ENCODE measurements around the gene DAGLB. TPM values are rescaled to one million over a fixed set of nuclear protein-coding genes. Genes with fewer than 3 reads are reported as not detected.

Gene DAGLB
- total RNA-seq, 1 donor from 2014 or later: 6.0 TPM

GRCh38 chr7:6440381-6440780 lies 7.4 kb downstream of the DAGLB start:
- Histone ChIP-seq H3K27me3 (ENCODE audit: low read depth) (no peaks in the 10 kb centered on the region), H3K27ac (replicated peaks) (no peak overlapping the region), H3K36me3 (peaks cover 34% of the 10 kb centered on the region), H3K4me3 (no peak overlapping the region), H3K4me1 (peaks cover 45% of the 10 kb centered on the region), H3K9me3 (replicated peaks) (no peaks in the 10 kb centered on the region)
- intact Hi-C loops (cut with micrococcal nuclease): no loop called here
- TF ChIP-seq, protein P1, sequence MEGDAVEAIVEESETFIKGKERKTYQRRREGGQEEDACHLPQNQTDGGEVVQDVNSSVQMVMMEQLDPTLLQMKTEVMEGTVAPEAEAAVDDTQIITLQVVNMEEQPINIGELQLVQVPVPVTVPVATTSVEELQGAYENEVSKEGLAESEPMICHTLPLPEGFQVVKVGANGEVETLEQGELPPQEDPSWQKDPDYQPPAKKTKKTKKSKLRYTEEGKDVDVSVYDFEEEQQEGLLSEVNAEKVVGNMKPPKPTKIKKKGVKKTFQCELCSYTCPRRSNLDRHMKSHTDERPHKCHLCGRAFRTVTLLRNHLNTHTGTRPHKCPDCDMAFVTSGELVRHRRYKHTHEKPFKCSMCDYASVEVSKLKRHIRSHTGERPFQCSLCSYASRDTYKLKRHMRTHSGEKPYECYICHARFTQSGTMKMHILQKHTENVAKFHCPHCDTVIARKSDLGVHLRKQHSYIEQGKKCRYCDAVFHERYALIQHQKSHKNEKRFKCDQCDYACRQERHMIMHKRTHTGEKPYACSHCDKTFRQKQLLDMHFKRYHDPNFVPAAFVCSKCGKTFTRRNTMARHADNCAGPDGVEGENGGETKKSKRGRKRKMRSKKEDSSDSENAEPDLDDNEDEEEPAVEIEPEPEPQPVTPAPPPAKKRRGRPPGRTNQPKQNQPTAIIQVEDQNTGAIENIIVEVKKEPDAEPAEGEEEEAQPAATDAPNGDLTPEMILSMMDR (IDR thresholded peaks at IDR 0.05; ENCODE audit: borderline replicate concordance): no peak
- DNase-seq: no peak

- intact Hi-C loops (cut with micrococcal nuclease): no loop called here
- TF ChIP-seq, protein P1 (IDR thresholded peaks at IDR 0.05; ENCODE audit: borderline replicate concordance): no peak
- no peak for DNase-seq
- no peak overlapping the region for H3K4me3 ChIP-seq
- H3K27me3 ChIP-seq (ENCODE audit: low read depth): no peaks in the 10 kb centered on the region
- peaks cover 45% of the 10 kb centered on the region for H3K4me1 ChIP-seq
- H3K36me3 ChIP-seq: peaks cover 24% of the 10 kb centered on the region
- H3K9me3 ChIP-seq (replicated peaks): no peaks in the 10 kb centered on the region
- peak overlapping the region; percentile 68 for H3K27ac ChIP-seq (replicated peaks)
Observed at GRCh38 chr7:6438427-6438826, 9.3 kb downstream of the DAGLB start.

GRCh38 chr7:6437251-6437650 lies 10.5 kb downstream of the DAGLB start:
- no peak for DNase-seq
- Histone ChIP-seq H3K27me3 (ENCODE audit: low read depth) (no peaks in the 10 kb centered on the region), H3K27ac (replicated peaks) (peak overlapping the region; percentile 68), H3K4me1 (peaks cover 45% of the 10 kb centered on the region), H3K36me3 (peaks cover 23% of the 10 kb centered on the region), H3K9me3 (replicated peaks) (no peaks in the 10 kb centered on the region), H3K4me3 (no peak overlapping the region)
- TF ChIP-seq, protein P1 (IDR thresholded peaks at IDR 0.05; ENCODE audit: borderline replicate concordance): no peak
- intact Hi-C loops (cut with micrococcal nuclease): no loop called here

DNA sequence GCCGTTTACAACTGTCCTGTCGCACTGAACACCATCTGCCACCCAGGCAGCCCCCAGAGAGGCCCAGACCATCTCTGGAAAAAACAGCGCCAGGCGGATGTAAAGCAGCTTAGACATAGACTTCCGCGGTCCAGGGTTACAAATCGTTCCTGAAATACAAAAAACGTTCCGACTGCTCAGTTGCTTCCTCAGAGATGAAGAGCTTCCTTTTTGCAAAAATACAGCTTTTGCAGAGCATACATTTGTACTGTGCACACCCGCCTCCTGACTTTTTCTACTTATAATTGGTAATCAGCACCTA lies 11.4 kb downstream of the DAGLB start:
- DNase-seq: no peak
- intact Hi-C loops (cut with micrococcal nuclease): no loop called here
- TF ChIP-seq, protein P1 (IDR thresholded peaks at IDR 0.05; ENCODE audit: borderline replicate concordance): no peak
- Histone ChIP-seq H3K9me3 (replicated peaks) (no peaks in the 10 kb centered on the region), H3K36me3 (peaks cover 25% of the 10 kb centered on the region), H3K4me3 (no peak overlapping the region), H3K27me3 (ENCODE audit: low read depth) (no peaks in the 10 kb centered on the region), H3K4me1 (peaks cover 45% of the 10 kb centered on the region), H3K27ac (replicated peaks) (peak overlapping the region; percentile 68)

GRCh38 chr7:6435486-6436384 lies 12.0 kb downstream of the DAGLB start:
- peaks cover 28% of the 10 kb centered on the region for H3K36me3 ChIP-seq
- TF ChIP-seq, protein P1 (IDR thresholded peaks at IDR 0.05; ENCODE audit: borderline replicate concordance): peak; percentile 98
- no peaks in the 10 kb centered on the region for H3K27me3 ChIP-seq (ENCODE audit: low read depth)
- DNase-seq: peak; percentile 72
- peak overlapping the region; percentile 68 for H3K27ac ChIP-seq (replicated peaks)
- H3K4me1 ChIP-seq: peaks cover 45% of the 10 kb centered on the region
- intact Hi-C loops (cut with micrococcal nuclease): no loop called here
- peak overlapping the region; percentile 27 for H3K4me3 ChIP-seq
- H3K9me3 ChIP-seq (replicated peaks): no peaks in the 10 kb centered on the region

Data from left ventricle myocardium inferior (tissue), 1 donor.